ENCODE measurements around the gene CRB2.

CRB2 gene

DNA sequence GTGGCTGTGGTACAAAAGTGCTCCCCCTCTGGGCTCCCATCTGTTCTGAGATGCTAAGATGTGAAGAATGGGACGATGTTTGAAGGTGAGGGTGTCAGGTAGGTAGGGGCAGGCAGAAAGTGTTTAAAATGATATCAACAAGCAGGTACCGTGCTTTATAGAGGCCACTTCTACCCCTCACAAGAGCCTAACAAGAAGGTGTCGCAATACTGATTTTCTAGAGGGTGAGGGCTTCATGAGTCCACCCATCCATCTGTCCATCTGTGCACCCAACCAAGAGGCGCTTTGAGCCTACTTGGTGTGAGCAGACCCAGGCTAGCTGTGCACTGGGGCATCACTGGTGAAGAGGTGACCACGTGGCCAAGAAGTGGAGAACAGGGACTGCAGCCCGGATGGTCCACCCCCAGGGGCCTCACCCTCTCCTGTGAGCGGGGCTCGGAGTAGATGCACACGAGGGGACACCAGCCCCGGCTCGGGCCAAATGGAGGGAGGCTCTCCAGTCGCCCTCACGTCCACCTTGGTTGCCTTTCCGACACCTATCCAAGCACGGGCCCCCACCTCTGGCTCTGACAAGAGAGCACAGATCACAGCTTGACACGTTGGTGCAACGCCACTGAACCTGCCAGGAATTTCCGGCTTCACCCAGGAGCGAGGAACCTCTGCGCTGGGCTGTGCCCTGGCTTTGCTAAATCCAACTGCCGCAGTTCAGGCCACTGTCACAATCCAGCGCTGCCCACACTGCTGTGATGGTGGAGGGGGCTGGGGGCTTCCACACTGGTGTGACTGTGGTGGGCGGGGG, 34.5 kb downstream of the CRB2 start:
- H3K4me3 ChIP-seq (ENCODE audit: control insufficient read depth, low read depth, low read length), result no peak overlapping the region
- TF ChIP-seq, protein P1, sequence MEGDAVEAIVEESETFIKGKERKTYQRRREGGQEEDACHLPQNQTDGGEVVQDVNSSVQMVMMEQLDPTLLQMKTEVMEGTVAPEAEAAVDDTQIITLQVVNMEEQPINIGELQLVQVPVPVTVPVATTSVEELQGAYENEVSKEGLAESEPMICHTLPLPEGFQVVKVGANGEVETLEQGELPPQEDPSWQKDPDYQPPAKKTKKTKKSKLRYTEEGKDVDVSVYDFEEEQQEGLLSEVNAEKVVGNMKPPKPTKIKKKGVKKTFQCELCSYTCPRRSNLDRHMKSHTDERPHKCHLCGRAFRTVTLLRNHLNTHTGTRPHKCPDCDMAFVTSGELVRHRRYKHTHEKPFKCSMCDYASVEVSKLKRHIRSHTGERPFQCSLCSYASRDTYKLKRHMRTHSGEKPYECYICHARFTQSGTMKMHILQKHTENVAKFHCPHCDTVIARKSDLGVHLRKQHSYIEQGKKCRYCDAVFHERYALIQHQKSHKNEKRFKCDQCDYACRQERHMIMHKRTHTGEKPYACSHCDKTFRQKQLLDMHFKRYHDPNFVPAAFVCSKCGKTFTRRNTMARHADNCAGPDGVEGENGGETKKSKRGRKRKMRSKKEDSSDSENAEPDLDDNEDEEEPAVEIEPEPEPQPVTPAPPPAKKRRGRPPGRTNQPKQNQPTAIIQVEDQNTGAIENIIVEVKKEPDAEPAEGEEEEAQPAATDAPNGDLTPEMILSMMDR (IDR thresholded peaks at IDR 0.05; ENCODE audit: control insufficient read depth, insufficient read depth, low read depth, low read length, missing control alignments), result no peak
- no peak for DNase-seq (ENCODE audit: low read depth)

DNA sequence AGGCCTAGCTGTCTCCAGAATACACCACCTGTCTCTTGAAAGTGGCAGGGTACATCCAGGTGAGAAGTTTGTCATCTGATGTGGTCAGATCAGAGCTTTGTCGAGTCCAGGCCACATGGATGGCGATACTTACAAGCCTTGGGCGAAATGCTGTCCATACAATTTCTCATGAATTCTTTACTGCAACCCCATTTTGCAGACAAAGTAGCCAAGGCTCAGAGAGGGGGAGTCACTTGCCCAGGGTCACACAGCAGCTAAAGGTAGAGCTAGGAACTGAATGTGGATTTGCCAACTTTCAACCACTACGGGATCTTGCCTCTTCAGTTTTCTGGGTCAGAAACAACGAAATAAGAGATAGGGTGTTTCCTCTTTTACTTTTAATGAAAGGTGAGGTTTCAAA, 35.2 kb downstream of the CRB2 start:
- no peak overlapping the region for H3K4me3 ChIP-seq (ENCODE audit: control insufficient read depth, low read depth, low read length)
- TF ChIP-seq, protein P1 (IDR thresholded peaks at IDR 0.05; ENCODE audit: control insufficient read depth, insufficient read depth, low read depth, low read length, missing control alignments), result no peak
- no peak for DNase-seq (ENCODE audit: low read depth)

DNA sequence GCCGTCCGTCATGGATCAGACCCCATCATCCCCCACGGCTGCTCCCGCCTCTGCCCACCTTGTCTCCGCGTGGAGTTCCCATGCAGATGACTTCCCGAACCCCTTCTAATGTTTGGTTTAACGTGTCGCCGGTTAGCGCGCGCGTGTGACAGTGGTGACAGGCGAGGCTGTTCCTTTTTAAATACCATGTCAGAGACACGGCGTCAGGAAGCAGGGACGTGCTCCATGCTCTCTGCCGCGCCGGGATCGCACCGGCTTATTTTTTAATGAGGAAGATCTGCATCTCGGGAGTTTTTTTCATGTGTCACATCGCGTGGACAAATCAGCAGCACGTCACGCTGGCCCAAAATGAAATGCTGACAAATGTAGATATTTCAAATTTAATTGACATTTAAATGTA, 35.9 kb downstream of the CRB2 start:
- TF ChIP-seq, protein P1 (IDR thresholded peaks at IDR 0.05; ENCODE audit: control insufficient read depth, insufficient read depth, low read depth, low read length, missing control alignments), result no peak
- DNase-seq (ENCODE audit: low read depth), result no peak
- H3K4me3 ChIP-seq (ENCODE audit: control insufficient read depth, low read depth, low read length), result no peak overlapping the region

DNA sequence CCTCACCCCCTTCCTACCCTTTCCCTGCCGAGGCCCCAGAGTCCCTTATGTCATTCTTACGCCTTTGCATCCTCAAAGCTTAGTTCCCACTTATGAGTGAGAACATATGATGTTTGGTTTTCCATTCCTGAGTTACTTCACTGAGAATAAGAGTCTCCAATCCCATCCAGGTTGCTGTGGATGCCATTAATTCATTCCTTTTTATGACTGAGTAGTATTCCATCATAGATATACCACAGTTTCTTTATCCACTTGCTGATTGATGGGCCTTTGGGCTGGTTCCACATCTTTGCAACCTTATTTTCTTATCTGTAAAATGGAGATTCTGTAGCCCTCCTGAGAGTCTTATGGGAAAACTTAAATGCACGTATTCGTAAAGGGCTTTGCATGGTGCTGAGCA, 36.8 kb downstream of the CRB2 start:
- TF ChIP-seq, protein P1 (IDR thresholded peaks at IDR 0.05; ENCODE audit: control insufficient read depth, insufficient read depth, low read depth, low read length, missing control alignments), result no peak
- DNase-seq (ENCODE audit: low read depth), result no peak
- no peak overlapping the region for H3K4me3 ChIP-seq (ENCODE audit: control insufficient read depth, low read depth, low read length)

DNA sequence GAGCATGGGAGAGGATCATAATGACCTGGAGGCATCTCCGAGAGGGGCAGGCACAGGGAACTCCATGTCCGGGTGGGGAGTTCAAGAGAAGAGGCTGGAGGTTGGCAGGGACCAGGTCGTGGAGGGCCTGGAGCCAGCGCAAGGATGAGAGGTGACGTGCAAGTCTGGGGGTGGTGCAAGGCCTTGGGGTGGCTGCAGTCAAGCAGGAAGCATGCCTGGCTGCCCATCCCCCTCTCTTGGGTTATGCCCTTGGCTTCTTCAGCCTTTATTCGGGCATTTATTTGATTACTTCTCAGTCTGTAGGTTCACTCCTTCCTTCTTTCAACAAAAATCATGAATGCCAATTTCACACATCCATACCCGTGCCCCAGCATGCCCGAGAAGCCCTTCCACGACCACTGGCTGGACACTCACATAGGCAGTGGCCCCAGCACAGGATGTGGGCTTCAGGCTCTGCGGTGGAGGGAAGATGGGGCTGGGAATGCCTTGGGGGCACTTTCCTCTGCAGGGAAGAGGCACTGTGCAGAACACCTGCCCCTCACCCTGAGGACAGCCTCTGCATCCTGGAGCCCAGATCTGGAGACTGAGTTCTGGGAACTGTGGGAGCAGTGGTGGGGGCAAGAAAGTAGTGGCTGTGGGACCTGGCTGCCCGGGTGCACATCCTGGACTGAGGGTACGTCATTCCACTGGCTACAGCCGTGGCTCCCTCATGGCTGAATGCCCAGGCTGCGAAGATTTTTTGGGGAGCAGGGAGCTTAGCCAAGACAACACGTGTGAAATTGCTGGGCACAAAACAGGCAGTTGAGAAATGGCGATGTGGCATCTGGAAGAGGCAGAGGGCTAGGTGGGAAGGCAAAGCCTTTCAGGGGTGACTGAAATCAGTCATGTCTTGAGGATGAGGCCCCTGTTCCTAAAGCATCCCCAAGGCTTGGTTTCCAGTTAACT, 38.6 kb downstream of the CRB2 start:
- DNase-seq (ENCODE audit: low read depth), result no peak
- TF ChIP-seq, protein P1 (IDR thresholded peaks at IDR 0.05; ENCODE audit: control insufficient read depth, insufficient read depth, low read depth, low read length, missing control alignments), result no peak
- no peak overlapping the region for H3K4me3 ChIP-seq (ENCODE audit: control insufficient read depth, low read depth, low read length)

DNA sequence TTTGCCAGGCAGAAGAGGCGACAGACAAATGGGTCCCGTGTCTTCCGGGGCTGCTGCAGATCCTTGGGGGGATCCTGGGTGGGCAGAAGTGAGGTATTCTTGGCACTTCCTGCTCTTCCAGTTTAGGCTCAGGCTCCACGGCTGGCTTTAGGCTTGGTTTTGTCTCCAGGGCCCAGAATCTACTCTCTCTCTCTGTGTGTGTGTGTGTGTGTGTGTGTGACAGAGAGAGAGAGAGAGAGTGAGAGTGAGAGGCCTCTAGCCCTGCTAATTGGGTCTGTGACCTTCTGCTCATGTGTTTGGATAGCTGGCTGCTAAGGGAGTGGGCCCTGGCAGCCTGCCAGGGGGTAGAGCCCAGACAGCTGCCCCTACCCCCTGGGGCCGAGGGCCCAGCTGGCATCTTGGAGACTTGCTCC, 39.3 kb downstream of the CRB2 start:
- TF ChIP-seq, protein P1 (IDR thresholded peaks at IDR 0.05; ENCODE audit: control insufficient read depth, insufficient read depth, low read depth, low read length, missing control alignments), result no peak
- H3K4me3 ChIP-seq (ENCODE audit: control insufficient read depth, low read depth, low read length), result no peak overlapping the region
- no peak for DNase-seq (ENCODE audit: low read depth)
